ENCODE data around the gene VPS13D.

DNA sequence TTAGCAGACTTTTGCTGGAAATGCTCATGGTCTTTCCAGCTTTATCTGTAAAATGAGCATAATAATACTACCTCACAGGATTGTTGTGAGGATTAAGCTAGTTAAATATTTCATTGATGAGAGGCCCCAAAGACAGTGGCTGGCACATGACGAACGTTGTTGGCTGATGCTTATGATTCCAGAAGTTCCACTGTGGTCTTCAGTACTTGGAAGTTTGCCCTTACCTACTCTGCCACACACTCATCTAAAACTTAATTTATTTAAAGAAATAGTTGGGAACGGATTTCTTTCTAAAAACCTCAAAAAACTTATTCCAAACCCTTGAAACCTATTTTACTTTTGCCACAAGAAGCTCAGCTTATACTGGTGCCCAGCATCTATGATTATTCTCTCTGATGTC, 217.5 kb downstream of the VPS13D start:
- no peak for TF ChIP-seq EP300 (IDR thresholded peaks at IDR 0.05)
- TF ChIP-seq, protein P1, sequence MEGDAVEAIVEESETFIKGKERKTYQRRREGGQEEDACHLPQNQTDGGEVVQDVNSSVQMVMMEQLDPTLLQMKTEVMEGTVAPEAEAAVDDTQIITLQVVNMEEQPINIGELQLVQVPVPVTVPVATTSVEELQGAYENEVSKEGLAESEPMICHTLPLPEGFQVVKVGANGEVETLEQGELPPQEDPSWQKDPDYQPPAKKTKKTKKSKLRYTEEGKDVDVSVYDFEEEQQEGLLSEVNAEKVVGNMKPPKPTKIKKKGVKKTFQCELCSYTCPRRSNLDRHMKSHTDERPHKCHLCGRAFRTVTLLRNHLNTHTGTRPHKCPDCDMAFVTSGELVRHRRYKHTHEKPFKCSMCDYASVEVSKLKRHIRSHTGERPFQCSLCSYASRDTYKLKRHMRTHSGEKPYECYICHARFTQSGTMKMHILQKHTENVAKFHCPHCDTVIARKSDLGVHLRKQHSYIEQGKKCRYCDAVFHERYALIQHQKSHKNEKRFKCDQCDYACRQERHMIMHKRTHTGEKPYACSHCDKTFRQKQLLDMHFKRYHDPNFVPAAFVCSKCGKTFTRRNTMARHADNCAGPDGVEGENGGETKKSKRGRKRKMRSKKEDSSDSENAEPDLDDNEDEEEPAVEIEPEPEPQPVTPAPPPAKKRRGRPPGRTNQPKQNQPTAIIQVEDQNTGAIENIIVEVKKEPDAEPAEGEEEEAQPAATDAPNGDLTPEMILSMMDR (IDR thresholded peaks at IDR 0.05) = no peak
- no peak for TF ChIP-seq POLR2A (IDR thresholded peaks at IDR 0.05)
